HG03095 (cell line): Measurements from ENCODE around the gene NTHL1.

ENCODE experiments used
- ATAC-seq: cut with Tn5 transposase; IDR thresholded peaks from one replicate; pipeline ENCODE4 v1.9.1; 2021; ENCODE audit warnings: moderate library complexity; ENCODE audit not compliant: unreplicated experiment

The NTHL1 gene

GRCh38 chr16:2084895-2085625 lies 37.4 kb upstream of the NTHL1 start:
- ATAC-seq = no peak

GRCh38 chr16:2083876-2084780 lies 36.5 kb upstream of the NTHL1 start:
- ATAC-seq = no peak

DNA sequence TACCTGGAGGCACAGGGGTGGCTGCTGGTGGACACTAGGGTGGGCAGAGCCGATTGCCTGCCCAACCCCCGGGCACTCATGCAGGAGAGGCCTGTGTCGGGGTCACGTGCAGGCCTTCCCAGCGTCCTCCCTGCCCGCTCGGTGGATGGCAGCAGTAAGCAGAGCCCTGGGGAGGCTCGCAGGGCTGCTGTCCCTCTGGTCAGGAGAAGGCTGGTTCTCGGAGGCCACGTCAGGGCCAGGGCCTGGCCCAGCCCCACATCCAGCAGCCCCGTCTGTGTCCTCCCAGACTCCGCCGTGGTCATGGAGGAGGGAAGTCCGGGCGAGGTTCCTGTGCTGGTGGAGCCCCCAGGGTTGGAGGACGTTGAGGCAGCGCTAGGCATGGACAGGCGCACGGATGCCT lies 35.8 kb upstream of the NTHL1 start:
- ATAC-seq = no peak

DNA sequence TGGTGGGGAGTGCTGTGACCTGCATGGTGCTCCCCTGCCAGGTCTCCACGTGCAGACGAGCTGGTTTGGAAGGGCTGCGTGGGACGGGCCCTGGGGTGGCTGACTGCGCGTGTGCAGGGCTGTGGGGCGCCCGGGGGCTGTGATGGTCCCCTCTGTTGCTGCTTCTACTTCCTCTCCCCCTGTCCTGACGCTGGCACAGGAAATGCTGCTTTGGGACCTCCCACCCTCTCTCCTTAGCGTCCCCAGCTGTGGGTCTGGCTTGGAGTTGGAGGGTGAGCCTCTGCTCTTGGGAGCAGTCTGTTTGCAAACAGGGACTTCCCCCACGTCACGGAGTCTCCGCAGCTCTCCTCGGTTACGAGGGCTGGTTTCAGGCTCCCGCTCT lies 35.3 kb upstream of the NTHL1 start:
- ATAC-seq = no peak

DNA sequence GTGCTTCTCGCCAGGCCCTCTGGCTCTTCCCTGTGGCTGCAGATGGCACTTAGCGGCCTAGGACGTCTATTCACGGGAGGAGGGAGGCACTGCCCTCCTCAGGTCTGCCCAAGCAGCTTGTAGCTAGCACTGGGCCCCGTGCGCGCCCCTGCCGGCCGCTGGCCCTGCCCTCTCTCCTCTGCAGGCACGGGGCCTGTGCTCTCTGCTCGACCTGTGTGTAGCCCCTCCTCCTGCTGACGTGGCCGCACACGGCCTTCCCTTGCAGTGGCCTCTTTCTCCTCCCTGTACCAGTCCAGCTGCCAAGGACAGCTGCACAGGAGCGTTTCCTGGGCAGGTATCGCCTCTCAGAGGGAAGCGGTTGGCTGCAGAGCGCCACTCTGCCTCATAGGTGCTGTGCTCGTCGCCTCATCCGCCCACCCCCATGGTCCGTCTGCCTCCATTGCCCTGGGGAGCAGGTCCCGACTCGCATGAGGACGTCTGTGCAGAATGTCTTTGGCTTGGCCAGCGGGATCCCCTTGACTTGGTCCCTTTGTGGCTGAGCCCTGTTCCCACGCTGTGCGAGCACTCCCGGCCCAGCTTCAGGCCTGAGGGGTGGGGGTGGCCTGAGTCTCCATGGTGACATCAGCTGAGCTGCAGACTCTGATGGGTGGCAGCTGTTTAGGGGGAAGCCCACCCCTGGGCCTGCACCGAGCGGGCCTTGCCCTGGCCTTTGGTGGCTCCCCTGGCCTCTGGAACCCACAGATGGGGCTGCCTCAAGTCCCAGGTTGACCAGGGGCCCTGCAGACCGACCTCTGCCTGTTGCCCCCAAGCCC lies 34.7 kb upstream of the NTHL1 start:
- ATAC-seq = no peak

DNA sequence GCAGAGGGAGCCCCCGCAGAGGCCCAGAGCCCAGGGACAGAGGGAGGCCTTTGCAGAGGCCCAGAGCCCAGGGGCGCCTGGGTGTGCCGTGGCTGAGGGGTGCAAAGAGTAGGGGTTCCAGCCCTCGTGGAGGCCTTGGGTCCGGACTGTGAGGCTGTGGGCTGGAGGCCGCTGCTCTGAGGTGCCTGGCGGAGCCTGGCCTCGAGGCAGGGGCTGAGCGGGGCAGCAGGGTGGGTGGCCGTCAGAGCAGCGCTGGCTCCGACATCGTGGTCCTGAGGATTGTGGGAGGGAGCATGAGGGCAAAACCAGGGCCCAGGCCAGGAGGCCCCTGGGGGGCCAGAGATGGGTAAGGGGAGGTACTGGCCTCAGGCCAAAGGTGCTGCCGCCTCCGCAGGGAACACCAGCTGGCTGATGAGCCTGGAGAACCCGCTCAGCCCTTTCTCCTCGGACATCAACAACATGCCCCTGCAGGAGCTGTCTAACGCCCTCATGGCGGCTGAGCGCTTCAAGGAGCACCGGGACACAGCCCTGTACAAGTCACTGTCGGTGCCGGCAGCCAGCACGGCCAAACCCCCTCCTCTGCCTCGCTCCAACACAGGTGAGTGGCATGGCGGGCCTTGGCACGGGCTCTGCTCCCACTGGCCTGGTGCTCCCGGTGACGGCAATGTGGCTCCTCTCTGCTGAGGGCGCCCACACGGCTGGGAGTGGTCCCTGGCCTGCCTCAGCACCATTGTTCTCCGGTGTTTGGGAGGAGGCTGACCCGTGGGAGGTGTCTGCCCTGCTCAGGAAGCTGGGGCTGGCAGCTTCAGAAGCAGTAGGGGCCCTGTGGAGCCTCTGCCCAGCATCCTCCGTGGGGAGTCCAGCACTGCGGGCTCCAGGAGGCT lies 33.8 kb upstream of the NTHL1 start:
- no peak for ATAC-seq

DNA sequence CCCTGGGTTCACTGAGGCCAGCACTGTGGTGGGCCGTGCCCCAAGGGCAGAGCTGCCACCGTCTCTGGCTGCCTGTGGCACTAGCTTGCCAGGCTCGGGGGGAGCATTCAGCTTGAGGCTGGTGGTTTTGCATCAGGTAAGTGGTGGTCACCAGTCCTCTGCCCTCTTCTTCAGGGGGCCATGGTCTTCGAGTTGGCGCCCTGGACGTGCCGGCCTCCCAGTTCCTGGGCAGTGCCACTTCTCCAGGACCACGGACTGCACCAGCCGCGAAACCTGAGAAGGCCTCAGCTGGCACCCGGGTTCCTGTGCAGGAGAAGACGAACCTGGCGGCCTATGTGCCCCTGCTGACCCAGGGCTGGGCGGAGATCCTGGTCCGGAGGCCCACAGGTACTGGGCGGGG lies 32.4 kb upstream of the NTHL1 start:
- ATAC-seq = no peak

- no peak for ATAC-seq
Observed at GRCh38 chr16:2079311-2079800, 31.7 kb upstream of the NTHL1 start.

GRCh38 chr16:2078691-2079090 lies 31.1 kb upstream of the NTHL1 start:
- no peak for ATAC-seq

DNA sequence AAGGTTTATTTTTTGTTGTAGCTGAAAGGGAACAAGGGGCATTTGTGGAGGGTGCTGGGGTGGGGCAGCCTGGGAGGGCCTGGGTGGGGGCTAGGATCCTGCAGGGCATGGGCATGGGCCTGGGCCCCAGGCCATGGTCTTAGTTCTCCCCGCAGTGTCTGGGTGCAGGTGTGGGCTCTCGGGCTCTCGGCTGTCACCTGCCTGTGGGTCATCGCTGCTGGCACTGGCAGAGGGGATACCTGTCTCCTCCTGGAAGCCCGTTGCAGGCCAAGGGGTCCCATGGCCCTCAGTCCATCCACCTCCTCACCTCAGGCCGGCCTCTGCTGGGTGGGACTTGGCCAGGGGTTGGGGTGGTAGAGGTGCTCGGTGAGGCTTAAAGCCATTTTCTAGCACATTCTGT lies 30.5 kb upstream of the NTHL1 start:
- ATAC-seq = no peak

GRCh38 chr16:2077696-2078095 lies 30.1 kb upstream of the NTHL1 start:
- ATAC-seq = no peak

- no peak for ATAC-seq
Observed at GRCh38 chr16:2077016-2077415, 29.4 kb upstream of the NTHL1 start.

GRCh38 chr16:2076072-2076865 lies 28.6 kb upstream of the NTHL1 start:
- no peak for ATAC-seq

DNA sequence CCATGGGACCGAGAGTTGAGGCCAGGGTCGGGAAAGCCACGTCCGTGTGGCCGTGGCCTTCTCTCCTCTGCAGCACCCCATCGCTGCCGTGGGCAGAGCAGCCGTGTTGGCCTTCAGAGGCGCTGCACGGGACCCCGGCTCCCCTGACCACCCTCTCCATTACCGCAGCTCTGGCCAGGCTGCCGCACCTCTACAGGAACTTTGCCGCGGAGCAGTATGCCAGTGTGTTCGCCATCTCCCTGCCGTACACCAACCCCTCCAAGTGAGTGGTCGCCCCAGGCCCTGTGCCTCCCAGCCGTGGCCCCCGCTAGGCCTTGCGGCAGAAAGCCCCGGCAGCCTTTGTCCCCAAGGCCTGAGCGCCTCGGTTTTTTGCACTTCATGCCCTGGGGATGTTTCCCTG lies 28.0 kb upstream of the NTHL1 start:
- ATAC-seq = no peak

DNA sequence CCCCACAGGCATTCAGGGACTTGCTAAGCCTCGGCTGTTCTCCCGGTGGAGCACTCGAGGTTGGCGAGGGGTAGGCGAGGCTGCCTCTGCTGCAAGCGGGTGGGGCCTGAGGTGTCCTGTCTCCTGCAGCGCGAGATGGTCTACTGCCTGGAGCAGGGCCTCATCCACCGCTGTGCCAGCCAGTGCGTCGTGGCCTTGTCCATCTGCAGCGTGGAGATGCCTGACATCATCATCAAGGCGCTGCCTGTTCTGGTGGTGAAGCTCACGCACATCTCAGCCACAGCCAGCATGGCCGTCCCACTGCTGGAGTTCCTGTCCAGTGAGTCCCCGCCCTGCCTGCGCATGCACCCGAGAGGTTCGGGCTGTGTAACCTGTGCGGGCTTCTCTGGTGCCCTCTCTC lies 26.4 kb upstream of the NTHL1 start:
- ATAC-seq = no peak

GRCh38 chr16:2072926-2073325 lies 25.3 kb upstream of the NTHL1 start:
- ATAC-seq = no peak

- ATAC-seq = no peak
Observed at GRCh38 chr16:2071454-2072202, 24.0 kb upstream of the NTHL1 start.

- ATAC-seq = no peak
Observed at GRCh38 chr16:2070576-2071453, 23.2 kb upstream of the NTHL1 start.
